HG02885 (cell line): Measurements from ENCODE around the gene ABCA13.

Source experiments
- ATAC-seq: cut with Tn5 transposase; IDR thresholded peaks from one replicate; pipeline ENCODE4 v1.9.1; 2021; ENCODE audit warnings: mild to moderate bottlenecking; ENCODE audit not compliant: unreplicated experiment, poor library complexity

Gene ABCA13

DNA sequence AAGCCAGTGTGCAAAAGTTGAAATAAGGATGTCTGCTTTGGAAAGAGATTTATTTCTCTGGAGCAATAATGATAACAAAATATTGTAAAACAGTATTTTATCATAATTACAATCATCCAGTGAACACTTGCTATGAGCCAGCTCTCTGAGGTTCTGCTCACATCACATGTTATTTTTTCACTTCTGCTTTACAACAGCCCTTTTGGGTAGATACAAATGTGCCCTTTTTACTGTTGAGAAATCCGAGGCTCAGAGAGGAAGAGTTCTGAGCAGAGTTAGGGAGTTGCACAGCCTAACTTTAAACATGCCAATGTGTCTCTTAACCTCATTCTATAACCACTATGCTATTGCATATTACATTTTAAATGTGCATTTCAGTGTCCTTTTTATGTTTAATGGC lies 520.5 kb downstream of the ABCA13 start:
- ATAC-seq: no peak
